ENCODE results near the gene ABCC3. TPM values are rescaled to one million over a fixed set of nuclear protein-coding genes. Genes with fewer than 3 reads are reported as not detected.
A peak's percentile ranks its signal among the peaks of the same experiment; 100 is the strongest.

ABCC3 gene
- total and polyA plus RNA-seq, 9 of the 15 experiments (the other 6 are each of a cell fraction or from before 2014, with no cell fraction given): 0.03 to 1.6 (median 0.42) TPM; not detected in 5

DNA sequence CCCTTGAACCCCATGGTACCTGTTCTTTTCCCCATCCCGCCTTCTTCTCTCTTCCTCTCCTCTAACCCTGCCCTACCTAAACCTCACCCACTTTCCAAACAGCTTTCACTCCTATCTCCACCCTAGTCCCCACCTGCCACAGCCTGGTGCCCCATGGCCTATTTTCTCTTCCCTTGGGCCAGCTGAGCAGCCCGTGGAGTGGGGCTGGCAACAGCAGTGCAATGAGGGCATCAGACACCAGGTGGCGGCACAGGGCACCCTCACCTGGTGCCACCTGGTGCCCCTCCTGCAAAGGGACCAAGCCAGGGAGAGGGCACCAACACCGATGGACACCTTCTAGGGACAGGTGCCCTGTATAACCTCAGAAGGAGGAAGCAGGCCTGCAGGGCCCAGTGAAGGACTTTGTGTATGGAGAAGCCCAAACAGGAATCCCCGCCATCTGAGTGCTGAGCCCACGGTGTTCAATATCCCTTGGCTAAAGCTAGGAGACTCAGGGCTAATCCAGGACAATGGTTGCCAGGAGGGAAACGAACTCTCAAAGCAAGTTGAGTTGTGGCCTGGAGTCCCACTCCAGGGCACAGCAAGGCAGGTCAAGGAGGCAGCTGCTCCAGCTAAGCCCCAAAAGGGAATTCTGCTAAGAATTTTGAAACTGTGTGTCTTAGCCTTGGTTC, 4.0 kb upstream of the ABCC3 start (continued):
- TF ChIP-seq TFAP4 (CRISPR knock-in tag; IDR thresholded peaks at IDR 0.05; ENCODE audit: borderline replicate concordance): peak; percentile 46; the same call in 1 of the 2 replicates

DNA sequence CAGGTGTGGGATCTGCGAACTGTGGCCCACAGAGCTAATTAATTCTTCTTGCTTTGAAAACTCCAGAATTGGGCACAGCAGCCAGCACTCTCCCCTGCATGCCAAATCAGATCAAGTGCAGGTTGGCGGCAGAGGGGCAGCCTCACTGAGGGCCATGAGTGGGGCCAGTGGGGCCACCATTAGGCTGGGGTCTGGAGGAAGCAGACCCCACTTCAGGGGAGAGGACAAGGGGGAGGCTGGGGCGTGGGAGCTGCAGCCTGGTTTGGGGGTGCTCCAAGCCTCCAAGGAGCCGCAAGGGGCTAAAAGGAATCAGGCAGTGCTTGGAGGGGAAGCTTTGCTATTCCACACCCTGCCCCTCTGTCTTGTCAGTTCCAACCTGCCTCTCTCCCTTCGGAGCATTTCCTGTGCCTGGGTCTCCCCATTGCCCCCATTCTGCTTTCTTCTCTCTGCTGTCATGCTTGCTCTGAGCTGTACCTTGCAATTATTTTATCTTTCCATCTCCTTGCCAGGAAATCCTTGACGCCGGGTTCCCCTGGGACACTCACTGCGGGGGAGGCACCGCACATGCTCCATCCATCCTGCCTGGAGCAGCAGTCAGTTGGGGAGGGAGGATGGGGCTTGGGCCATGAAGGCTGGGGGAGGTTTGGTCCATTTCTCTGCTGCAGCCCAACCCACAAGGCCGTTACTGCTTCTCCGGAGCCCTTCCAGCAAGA, 3.3 kb upstream of the ABCC3 start:
- in situ Hi-C loops (cut with MboI): no loop called here
- no TSS peak for BruUV-seq (replicated peaks)
- FAIRE-seq (no peak), DNase-seq (ENCODE audit: extremely low read depth in 1 of 4, low spot score in 3 of 4) (peak in 1 of 4 experiments; percentile 35), ATAC-seq (no peak)
- peaks cover 27 to 74% of the 10 kb centered on the region in 2 experiments for H3K27me3 ChIP-seq (ENCODE audit: control insufficient read depth in 2 of 2, insufficient read depth in 2 of 2, low read length in 2 of 2)
- H3K36me3 ChIP-seq (ENCODE audit: control insufficient read depth, insufficient read depth, low read length): no peaks in the 10 kb centered on the region
- 14% methylated on average over 8 of the region's 11 CpGs for WGBS (ENCODE audit: insufficient coverage, low coverage, missing lambda C conversion rate)
- ChIA-PET CTCF (ENCODE audit: low intra/inter-chr PET ratio) (interaction anchor here (0.6 to 2.0 kb wide), 3 partner anchors 50 to 394 kb away, joined by 3 to 9 read pairs (median 4); no protein-coding TSS in a partner anchor), POLR2A (interaction anchor here (0.7 to 1.7 kb wide), 4 partner anchors 10 to 159 kb away, joined by 3 to 4 read pairs (median 3); no protein-coding TSS in a partner anchor)
- H4K20me1 ChIP-seq (replicated peaks; ENCODE audit: control insufficient read depth, insufficient read depth, low read length): no peaks in the 10 kb centered on the region
- no peaks in the 10 kb centered on the region for H3K79me2 ChIP-seq (ENCODE audit: control insufficient read depth, insufficient read depth, low read length)
- H3K9ac ChIP-seq (ENCODE audit: insufficient read depth in 1 of 2, low read depth in 2 of 2, low read length in 2 of 2): peak overlapping the region in 1 of 2 experiments; percentile 24; a peak in 1 of 4 replicates
- no peak overlapping the region for H3K27ac ChIP-seq (ENCODE audit: extremely low read depth, low read depth, low read length)
- peaks cover 0 to 33% of the 10 kb centered on the region in 2 experiments; a peak in 4 of 5 replicates for H3K4me1 ChIP-seq (replicated peaks in 1 of 2; ENCODE audit: control insufficient read depth in 2 of 2, insufficient read depth in 2 of 2, low read length in 2 of 2)
- H3K4me3 ChIP-seq: no peak overlapping the region
- H3K9me3 ChIP-seq (replicated peaks; ENCODE audit: control insufficient read depth, insufficient read depth, low read depth, low read length): no peaks in the 10 kb centered on the region
- H3K4me2 ChIP-seq (ENCODE audit: insufficient read depth, low read length): no peak overlapping the region
- H2AFZ ChIP-seq (ENCODE audit: low read depth, low read length): no peak overlapping the region
- H3K9me1 ChIP-seq (ENCODE audit: control insufficient read depth, insufficient read depth, low read length): no peaks in the 10 kb centered on the region
- intact Hi-C loops (cut with micrococcal nuclease): no loop called here
- TF ChIP-seq, protein P1, sequence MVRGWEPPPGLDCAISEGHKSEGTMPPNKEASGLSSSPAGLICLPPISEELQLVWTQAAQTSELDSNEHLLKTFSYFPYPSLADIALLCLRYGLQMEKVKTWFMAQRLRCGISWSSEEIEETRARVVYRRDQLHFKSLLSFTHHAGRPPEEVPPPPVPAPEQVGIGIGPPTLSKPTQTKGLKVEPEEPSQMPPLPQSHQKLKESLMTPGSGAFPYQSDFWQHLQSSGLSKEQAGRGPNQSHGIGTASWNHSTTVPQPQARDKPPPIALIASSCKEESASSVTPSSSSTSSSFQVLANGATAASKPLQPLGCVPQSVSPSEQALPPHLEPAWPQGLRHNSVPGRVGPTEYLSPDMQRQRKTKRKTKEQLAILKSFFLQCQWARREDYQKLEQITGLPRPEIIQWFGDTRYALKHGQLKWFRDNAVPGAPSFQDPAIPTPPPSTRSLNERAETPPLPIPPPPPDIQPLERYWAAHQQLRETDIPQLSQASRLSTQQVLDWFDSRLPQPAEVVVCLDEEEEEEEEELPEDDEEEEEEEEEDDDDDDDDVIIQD (CRISPR knock-in tag; IDR thresholded peaks at IDR 0.05): no peak
- 0 out of 2 replicates have a peak, but pooled peaks have one; percentile 2 for TF ChIP-seq JUND (IDR thresholded peaks at IDR 0.05; ENCODE audit: borderline replicate concordance, low read depth, low read length)
- no peak for TF ChIP-seq JUND (tag; IDR thresholded peaks at IDR 0.05; ENCODE audit: borderline replicate concordance, low read depth, low read length)
- TF ChIP-seq E2F3 (CRISPR knock-in tag; IDR thresholded peaks at IDR 0.05): no peak
- TF ChIP-seq ID3 (CRISPR knock-in tag; IDR thresholded peaks at IDR 0.05): no peak
- 0 out of 2 replicates have a peak, but pooled peaks have one; percentile 12 for TF ChIP-seq ID3 (tag; IDR thresholded peaks at IDR 0.05)
- TF ChIP-seq GATA2 (CRISPR knock-in tag; IDR thresholded peaks at IDR 0.05): 0 out of 2 replicates have a peak, but pooled peaks have one; percentile 4
- no peak for TF ChIP-seq SFPQ (IDR thresholded peaks at IDR 0.05; ENCODE audit: low read depth, low read length)
- TF ChIP-seq CTBP1 (IDR thresholded peaks at IDR 0.05; ENCODE audit: borderline replicate concordance): peak; percentile 67; the same call in 1 of the 2 replicates
- TF ChIP-seq, protein P2, sequence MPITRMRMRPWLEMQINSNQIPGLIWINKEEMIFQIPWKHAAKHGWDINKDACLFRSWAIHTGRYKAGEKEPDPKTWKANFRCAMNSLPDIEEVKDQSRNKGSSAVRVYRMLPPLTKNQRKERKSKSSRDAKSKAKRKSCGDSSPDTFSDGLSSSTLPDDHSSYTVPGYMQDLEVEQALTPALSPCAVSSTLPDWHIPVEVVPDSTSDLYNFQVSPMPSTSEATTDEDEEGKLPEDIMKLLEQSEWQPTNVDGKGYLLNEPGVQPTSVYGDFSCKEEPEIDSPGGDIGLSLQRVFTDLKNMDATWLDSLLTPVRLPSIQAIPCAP (CRISPR knock-in tag; IDR thresholded peaks at IDR 0.05; ENCODE audit: borderline replicate concordance): no peak
